Rectal smooth muscle tissue (tissue), 1 donor: ENCODE results near the gene PXYLP1.

ENCODE experiments used
- H3K27ac ChIP-seq: one replicate; pipeline ENCODE4 v1.7.0; 2013; ENCODE audit warnings: low read depth, low read length, inconsistent platforms
- H3K27me3 ChIP-seq: one replicate; pipeline ENCODE4 v1.7.0; 2013; ENCODE audit warnings: low read length; ENCODE audit not compliant: control insufficient read depth, insufficient read depth
- H3K36me3 ChIP-seq: one replicate; pipeline ENCODE4 v1.7.0; 2013; ENCODE audit warnings: low read length; ENCODE audit not compliant: control insufficient read depth, insufficient read depth
- H3K4me1 ChIP-seq: one replicate; pipeline ENCODE4 v1.7.0; 2013; ENCODE audit warnings: low read length; ENCODE audit not compliant: control insufficient read depth, insufficient read depth
- H3K4me3 ChIP-seq: one replicate; pipeline ENCODE4 v1.7.0; 2013; ENCODE audit warnings: low read length
- H3K9ac ChIP-seq: one replicate; pipeline ENCODE4 v1.7.0; 2013; ENCODE audit warnings: low read length

PXYLP1 gene

DNA sequence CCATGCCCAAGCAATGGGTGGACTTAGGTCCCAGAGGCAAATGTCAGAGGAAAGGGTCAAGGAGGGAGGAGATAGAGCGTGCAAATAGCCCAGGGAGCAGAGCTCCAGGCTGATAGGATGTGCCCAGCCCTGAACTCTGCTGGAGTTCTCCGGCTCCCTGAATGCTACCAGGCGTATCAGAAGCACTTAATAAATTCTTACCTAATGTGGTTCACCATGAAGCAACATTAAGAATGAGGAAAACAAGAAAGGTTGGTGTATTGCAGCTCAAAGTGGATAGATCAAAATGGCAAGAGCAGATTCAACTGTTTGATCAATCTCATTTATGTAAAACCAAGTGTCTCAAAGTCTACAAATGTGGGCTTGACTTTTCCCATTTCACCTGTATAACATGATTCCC, 38.3 kb downstream of the PXYLP1 start:
- Histone ChIP-seq H3K36me3 (no peaks in the 10 kb centered on the region), H3K4me1 (no peaks in the 10 kb centered on the region), H3K4me3 (no peak overlapping the region), H3K9ac (no peak overlapping the region), H3K27me3 (no peaks in the 10 kb centered on the region), H3K27ac (no peak overlapping the region)

DNA sequence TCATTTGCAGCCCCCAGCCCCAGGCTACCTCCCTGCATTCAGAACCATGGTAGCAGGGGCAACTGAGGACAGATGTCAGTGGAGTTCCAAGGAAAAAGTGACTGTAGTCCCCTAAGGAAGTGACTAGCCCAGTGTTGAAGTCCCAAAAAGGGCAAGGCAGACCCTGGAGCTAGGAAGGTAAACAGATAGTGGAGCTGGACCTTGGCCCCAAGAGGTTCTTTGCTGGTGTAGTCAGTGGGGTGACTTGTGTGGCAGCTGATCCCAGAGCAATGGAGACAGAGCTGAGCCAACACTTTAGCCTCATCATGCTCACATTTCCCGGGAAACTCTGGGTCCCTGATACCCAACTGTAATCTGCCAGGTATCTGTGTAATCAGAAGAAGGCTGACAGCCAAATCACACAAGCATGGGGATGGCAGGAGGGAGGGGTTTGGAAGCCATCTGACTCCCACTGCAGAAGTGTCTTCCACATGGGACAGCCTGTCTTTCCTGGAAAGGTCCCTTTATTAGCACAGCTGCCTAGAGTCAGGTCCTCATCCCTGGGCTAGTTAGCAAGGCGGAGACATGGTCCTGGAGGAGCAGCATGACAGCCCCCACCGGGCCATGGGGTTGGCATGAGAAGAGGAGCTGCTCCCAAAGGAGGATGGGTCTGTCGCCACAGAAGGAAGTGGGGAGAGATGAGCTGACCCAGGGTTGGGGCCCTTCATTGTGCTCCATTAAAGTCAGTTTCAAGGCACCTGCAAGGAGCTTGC, 39.8 kb downstream of the PXYLP1 start:
- no peaks in the 10 kb centered on the region for H3K36me3 ChIP-seq
- H3K27me3 ChIP-seq = no peaks in the 10 kb centered on the region
- H3K4me1 ChIP-seq = no peaks in the 10 kb centered on the region
- no peak overlapping the region for H3K4me3 ChIP-seq
- no peak overlapping the region for H3K9ac ChIP-seq
- no peak overlapping the region for H3K27ac ChIP-seq

DNA sequence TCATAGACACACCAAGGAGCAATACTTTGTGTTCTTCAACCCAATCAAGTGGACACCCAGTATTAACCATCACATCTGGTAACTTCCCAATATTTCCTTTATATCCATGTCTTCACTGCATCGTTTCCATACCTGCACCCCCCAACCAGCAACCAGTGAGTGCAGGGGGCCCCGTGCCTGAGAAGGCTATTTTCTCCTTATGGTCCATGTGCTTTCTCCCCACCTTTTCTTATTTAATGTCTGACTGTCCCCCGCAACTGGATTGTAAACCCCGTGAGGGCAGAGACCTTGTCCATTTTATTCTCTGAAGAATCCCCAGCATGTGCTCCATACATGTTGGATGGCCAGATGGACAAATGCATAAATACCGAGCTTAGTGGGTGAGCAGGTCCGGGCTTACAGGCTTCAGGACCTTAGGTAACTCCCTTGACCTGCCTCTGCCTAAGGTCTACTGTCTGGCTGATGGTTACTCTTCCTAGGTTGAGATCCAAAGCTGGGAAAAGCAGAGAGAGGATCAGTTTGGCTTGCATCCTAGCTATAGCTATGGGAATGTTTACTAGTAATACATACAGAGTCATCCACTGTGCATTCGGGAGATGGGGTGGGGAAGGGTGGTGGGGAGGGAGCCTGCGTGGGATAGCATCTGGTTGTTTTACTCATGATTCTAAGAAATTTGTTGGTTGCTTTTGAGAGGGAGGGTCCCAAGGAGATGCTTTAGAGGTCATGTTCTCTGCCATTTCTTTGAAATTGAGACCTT, 41.5 kb downstream of the PXYLP1 start:
- H3K4me3 ChIP-seq = no peak overlapping the region
- H3K4me1 ChIP-seq = no peaks in the 10 kb centered on the region
- no peak overlapping the region for H3K9ac ChIP-seq
- no peaks in the 10 kb centered on the region for H3K36me3 ChIP-seq
- H3K27me3 ChIP-seq = no peaks in the 10 kb centered on the region
- H3K27ac ChIP-seq = no peak overlapping the region

DNA sequence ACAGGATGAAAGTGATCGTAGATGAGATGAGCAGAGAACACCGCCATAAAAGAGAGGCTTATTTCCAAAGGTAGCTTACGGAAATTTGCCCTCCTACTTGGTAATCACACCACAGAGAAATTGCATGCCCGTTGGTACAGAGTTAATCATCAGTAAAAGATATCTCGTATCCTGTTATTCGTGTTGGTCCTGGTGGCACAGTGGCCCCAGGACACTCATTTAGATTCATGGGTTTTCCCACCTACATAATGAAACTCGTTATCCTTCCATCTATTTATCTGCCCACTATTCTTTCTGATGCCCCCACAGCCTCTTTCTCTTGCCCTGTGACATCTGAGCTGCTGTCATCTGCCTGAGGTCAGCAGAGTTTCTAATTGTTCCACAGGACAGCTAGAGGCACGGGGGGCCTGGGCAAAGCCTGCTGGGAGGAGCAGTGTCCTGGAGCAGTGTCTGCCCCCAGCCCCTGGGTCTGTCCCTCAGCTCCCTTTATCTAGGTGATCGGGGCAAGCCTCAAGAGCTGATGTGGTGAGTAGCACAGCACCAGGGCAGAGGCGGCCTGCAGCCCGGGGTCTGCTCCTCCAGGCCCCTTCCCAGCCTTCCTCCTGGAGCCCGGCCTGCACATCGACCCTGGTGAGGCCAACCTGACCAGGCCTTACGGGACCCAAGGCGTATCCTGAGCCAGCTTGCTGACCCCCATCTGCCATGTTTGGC, 42.2 kb downstream of the PXYLP1 start:
- no peaks in the 10 kb centered on the region for H3K4me1 ChIP-seq
- no peak overlapping the region for H3K9ac ChIP-seq
- no peaks in the 10 kb centered on the region for H3K27me3 ChIP-seq
- H3K4me3 ChIP-seq = no peak overlapping the region
- H3K36me3 ChIP-seq = no peaks in the 10 kb centered on the region
- H3K27ac ChIP-seq = no peak overlapping the region

DNA sequence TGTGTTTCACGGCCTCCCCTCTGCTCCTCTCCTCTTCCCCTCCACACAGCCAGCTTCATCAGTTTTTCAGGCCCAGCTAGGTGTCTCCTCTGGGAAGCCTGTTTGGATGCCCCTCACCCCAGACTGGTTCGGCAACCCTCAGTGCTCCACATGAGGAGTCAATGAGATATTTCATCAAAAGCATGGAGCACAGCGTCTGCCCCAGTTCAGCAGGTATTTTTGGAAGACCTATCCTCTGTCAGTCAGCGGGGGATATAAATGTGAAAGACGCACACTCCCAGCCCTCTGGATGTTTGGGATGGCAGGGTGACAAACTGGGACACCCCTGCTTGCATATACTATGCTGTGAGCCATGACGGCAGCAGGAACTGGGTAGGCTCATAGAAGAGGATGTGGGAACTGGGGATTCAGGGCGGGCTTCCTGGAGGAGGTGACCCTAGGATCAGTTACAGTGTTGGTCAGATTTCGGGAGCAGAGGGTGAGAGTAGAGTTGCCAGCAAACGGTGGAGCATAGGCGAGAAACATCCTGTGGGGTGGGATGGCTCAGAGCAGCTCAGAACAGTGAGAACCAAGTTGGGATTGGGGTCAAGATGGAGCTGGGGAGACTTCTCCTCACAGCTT, 42.9 kb downstream of the PXYLP1 start:
- no peak overlapping the region for H3K9ac ChIP-seq
- no peaks in the 10 kb centered on the region for H3K27me3 ChIP-seq
- no peaks in the 10 kb centered on the region for H3K36me3 ChIP-seq
- H3K27ac ChIP-seq = no peak overlapping the region
- H3K4me3 ChIP-seq = no peak overlapping the region
- H3K4me1 ChIP-seq = no peaks in the 10 kb centered on the region

DNA sequence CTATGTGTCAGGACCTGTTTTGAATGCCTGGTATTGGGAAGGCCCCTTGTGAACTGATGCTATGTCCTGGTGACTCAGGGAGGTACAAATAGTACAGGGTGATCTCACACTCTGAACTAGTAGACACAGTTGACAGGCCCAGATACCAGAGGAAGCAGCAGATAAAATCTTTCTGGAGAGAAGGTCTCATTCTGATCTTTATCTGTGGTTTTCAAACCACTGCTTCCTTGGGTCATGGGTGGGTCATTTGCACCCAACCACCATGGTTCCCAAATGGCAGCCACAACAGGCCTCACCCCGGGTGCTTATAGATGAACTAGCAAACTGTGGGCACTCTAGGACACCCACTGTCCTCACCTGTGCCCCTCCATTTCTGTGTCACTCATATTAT, 43.4 kb downstream of the PXYLP1 start:
- no peaks in the 10 kb centered on the region for H3K36me3 ChIP-seq

DNA sequence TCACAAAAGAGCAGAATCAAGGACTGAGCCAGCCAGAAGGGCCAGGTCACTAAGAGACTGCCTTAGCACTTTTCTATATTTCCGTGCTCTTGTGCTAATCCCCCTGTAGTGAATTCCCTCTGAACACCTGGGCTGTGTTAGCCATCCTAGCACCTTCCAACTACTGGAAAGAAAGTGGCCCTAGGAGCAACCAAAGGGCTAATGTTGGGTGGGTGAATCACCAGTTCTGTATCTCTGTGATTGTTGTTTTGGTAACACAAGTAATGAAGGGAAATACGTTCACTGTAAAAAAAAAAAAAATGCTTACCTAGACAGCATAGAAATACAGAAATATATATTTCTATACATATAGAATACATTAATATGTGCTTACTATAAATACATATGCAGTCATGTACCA, 43.9 kb downstream of the PXYLP1 start:
- Histone ChIP-seq H3K9ac (no peak overlapping the region), H3K27me3 (no peaks in the 10 kb centered on the region), H3K4me1 (no peaks in the 10 kb centered on the region), H3K4me3 (no peak overlapping the region), H3K27ac (no peak overlapping the region), H3K36me3 (no peaks in the 10 kb centered on the region)

More for the DNA sequence above, 43.4 kb downstream of the PXYLP1 start:
- H3K9ac ChIP-seq = no peak overlapping the region
- H3K27ac ChIP-seq = no peak overlapping the region
- no peaks in the 10 kb centered on the region for H3K4me1 ChIP-seq
- no peaks in the 10 kb centered on the region for H3K27me3 ChIP-seq
- H3K4me3 ChIP-seq = no peak overlapping the region

DNA sequence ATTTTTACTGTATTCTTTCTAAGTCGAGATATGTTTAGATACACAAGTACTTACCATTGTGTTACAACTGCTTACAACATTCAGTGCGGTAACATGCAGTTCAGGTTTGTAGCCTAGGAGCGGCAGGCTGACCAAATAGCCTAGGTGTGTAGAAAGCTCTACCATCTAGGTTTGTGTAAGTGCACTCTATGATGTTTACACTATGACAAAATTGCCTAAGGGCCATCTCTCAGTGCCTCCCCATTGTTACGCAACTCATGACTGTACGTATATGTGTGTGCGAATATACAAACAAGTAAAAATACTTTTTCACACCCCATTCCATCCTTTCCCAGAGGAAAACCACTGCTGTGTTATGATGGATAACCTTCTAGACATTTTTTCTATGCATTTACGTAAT, 44.3 kb downstream of the PXYLP1 start:
- Histone ChIP-seq H3K4me1 (no peaks in the 10 kb centered on the region), H3K27ac (no peak overlapping the region), H3K36me3 (no peaks in the 10 kb centered on the region), H3K27me3 (no peaks in the 10 kb centered on the region), H3K4me3 (no peak overlapping the region), H3K9ac (no peak overlapping the region)

DNA sequence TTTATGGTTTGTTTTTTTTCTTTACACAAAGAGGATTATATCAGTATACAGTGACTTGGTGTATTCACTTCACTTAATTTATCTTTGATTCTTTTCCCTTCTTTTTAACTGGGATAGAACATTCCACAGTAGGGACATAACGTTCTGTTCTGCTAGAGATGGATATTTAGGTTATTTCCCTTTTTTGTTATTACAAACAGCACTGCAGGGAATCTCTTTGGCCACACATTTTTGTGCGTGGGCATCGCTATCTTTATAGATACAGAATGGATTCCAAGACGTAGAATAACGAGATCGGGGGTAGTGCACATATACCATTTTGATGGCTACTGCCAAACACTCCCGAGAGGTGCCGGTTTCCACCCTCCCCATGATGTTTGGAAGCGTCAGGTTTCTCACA, 44.8 kb downstream of the PXYLP1 start:
- Histone ChIP-seq H3K4me3 (no peak overlapping the region), H3K4me1 (no peaks in the 10 kb centered on the region), H3K9ac (no peak overlapping the region), H3K36me3 (no peaks in the 10 kb centered on the region), H3K27me3 (no peaks in the 10 kb centered on the region), H3K27ac (no peak overlapping the region)

DNA sequence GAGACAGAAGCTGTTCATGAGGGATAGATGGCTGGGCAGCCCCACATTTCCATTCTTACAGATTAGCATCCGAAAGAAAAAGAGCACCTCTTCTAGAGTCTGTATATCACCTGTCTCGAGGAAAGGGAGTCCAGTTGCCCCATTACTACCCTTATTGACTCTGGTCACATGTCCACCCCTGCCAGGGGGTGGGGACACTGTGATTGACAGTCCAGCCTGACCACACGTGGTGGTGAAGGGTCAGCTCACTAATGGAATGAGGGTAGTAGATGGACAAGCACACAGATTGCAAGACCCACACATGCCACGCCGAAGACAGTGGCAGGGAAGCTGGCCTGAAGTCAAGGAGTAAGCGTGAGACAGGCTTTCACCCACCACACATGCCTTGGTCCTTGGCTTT, 45.8 kb downstream of the PXYLP1 start:
- Histone ChIP-seq H3K27ac (no peak overlapping the region), H3K4me1 (no peaks in the 10 kb centered on the region)

DNA sequence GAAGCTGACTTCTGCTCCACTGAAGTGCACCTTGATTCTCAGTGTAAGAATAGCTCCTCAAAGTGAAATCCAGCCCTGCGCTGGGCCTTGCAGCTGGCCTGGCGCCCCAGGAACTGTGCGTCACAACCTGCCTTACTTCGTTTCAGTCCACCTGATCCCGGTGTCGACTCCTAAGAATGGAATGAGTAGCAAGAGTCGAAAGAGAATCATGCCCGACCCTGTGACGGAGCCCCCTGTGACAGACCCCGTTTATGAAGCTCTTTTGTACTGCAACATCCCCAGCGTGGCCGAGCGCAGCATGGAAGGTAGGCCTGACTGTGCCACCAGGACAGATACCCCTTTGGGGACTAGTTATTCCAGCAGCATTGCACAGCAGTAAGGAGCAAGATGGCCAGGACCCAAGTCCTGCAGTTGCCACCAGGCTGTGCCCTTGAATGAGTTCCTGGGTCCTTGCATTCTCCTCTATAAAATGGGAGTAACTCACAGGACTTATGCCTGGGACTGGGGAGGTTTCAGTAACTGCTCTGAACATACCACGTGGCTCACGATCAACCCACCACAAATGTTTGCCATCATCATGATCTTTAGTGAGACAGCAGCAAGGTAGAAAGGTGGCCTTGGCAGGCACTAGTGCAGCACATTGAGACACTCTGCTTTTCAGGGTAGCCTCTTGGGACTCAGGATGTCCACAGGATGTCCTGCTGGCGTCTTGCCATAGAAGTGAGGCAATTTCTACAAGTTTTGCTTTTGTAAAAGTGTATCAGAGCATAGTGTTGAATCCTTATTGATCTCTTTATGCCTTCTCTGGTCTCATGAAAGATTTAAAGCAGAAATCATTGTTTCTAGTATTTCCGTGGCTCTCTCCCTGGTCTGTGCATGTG, 46.8 kb downstream of the PXYLP1 start:
- Histone ChIP-seq H3K9ac (no peak overlapping the region), H3K27me3 (no peaks in the 10 kb centered on the region), H3K36me3 (no peaks in the 10 kb centered on the region), H3K4me1 (no peaks in the 10 kb centered on the region), H3K27ac (no peak overlapping the region), H3K4me3 (no peak overlapping the region)

More for the DNA sequence above, 45.8 kb downstream of the PXYLP1 start:
- no peaks in the 10 kb centered on the region for H3K36me3 ChIP-seq
- no peaks in the 10 kb centered on the region for H3K27me3 ChIP-seq
- no peak overlapping the region for H3K4me3 ChIP-seq
- no peak overlapping the region for H3K9ac ChIP-seq
